Jurkat, Clone E6-1 (cell line): ENCODE results near the gene NR5A2.

ENCODE experiments used
- DNase-seq: peaks from one replicate; pipeline ENCODE4 v3.0.0-alpha.2; 2011; ENCODE audit warnings: low read depth, low spot score
- H3K4me3 ChIP-seq: 2 replicates; pipeline ENCODE4 v1.5.1; 2011; ENCODE audit warnings: mild to moderate bottlenecking, low read length, control low read depth, moderate library complexity

The NR5A2 gene

GRCh38 chr1:200108659-200109058, 81.1 kb downstream of the NR5A2 start:
- H3K4me3 ChIP-seq, result no peak overlapping the region
- DNase-seq, result no peak

GRCh38 chr1:200112290-200112689, 84.8 kb downstream of the NR5A2 start:
- no peak for DNase-seq
- no peak overlapping the region for H3K4me3 ChIP-seq

GRCh38 chr1:200115532-200115931, 88.0 kb downstream of the NR5A2 start:
- DNase-seq, result no peak
- H3K4me3 ChIP-seq, result no peak overlapping the region

GRCh38 chr1:200116324-200116723, 88.8 kb downstream of the NR5A2 start:
- H3K4me3 ChIP-seq, result no peak overlapping the region
- DNase-seq, result no peak

- H3K4me3 ChIP-seq, result no peak overlapping the region
- DNase-seq, result no peak
These were observed 91.4 kb downstream of the NR5A2 start for GRCh38 chr1:200118779-200119505.

GRCh38 chr1:200121421-200121820, 93.9 kb downstream of the NR5A2 start:
- DNase-seq, result no peak
- H3K4me3 ChIP-seq, result no peak overlapping the region

- no peak for DNase-seq
- H3K4me3 ChIP-seq, result no peak overlapping the region
These were observed 96.8 kb downstream of the NR5A2 start for GRCh38 chr1:200124309-200124708.

- DNase-seq, result no peak
- no peak overlapping the region for H3K4me3 ChIP-seq
These were observed 100.6 kb downstream of the NR5A2 start for GRCh38 chr1:200128081-200128480.

GRCh38 chr1:200128944-200129879, 101.7 kb downstream of the NR5A2 start:
- peak; percentile 33 for DNase-seq

GRCh38 chr1:200130552-200130951, 103.0 kb downstream of the NR5A2 start:
- no peak for DNase-seq
- no peak overlapping the region for H3K4me3 ChIP-seq

More at GRCh38 chr1:200128944-200129879, 101.7 kb downstream of the NR5A2 start:
- no peak overlapping the region for H3K4me3 ChIP-seq

GRCh38 chr1:200131551-200132125, 104.1 kb downstream of the NR5A2 start:
- no peak for DNase-seq

GRCh38 chr1:200133123-200133522, 105.6 kb downstream of the NR5A2 start:
- no peak for DNase-seq
- H3K4me3 ChIP-seq, result no peak overlapping the region

More at GRCh38 chr1:200131551-200132125, 104.1 kb downstream of the NR5A2 start:
- H3K4me3 ChIP-seq, result no peak overlapping the region

GRCh38 chr1:200134116-200134515, 106.6 kb downstream of the NR5A2 start:
- no peak for DNase-seq
- no peak overlapping the region for H3K4me3 ChIP-seq

- no peak overlapping the region for H3K4me3 ChIP-seq
- DNase-seq, result no peak
These were observed 108.9 kb downstream of the NR5A2 start for GRCh38 chr1:200136384-200136783.

GRCh38 chr1:200139661-200140250, 112.2 kb downstream of the NR5A2 start:
- H3K4me3 ChIP-seq, result no peak overlapping the region
- peak; percentile 57 for DNase-seq

- DNase-seq, result no peak
- no peak overlapping the region for H3K4me3 ChIP-seq
These were observed 115.8 kb downstream of the NR5A2 start for GRCh38 chr1:200143347-200143746.

- DNase-seq, result no peak
These were observed 118.6 kb downstream of the NR5A2 start for GRCh38 chr1:200146100-200146499.

GRCh38 chr1:200147094-200147493, 119.6 kb downstream of the NR5A2 start:
- H3K4me3 ChIP-seq, result no peak overlapping the region
- no peak for DNase-seq

More at GRCh38 chr1:200146100-200146499, 118.6 kb downstream of the NR5A2 start:
- no peak overlapping the region for H3K4me3 ChIP-seq

- no peak overlapping the region for H3K4me3 ChIP-seq
These were observed 120.2 kb downstream of the NR5A2 start for GRCh38 chr1:200147742-200148141.

More at GRCh38 chr1:200147742-200148141, 120.2 kb downstream of the NR5A2 start:
- no peak for DNase-seq
